Sigmoid colon (tissue), 7 donors: Measurements from ENCODE around the gene CLMP. TPM values are rescaled to one million over a fixed set of nuclear protein-coding genes. Genes with fewer than 3 reads are reported as not detected.
A peak's percentile ranks its signal among the peaks of the same experiment; 100 is the strongest.

ENCODE experiments used
- DNase-seq: peaks from one replicate; pipeline ENCODE4 v3.0.0-alpha.2; 2019
- H3K27ac ChIP-seq, 4 donors: fragments of 200-600 bp; sonication (generic); one replicate each; pipeline ENCODE4 v1.5.1; 2016 to 2019; ENCODE audit warnings: mild to moderate bottlenecking in 1 of 4
- H3K27me3 ChIP-seq, 3 donors: fragments of 200-600 bp; sonication (generic); one replicate each; pipeline ENCODE4 v1.5.1; 2019; ENCODE audit warnings: mild to moderate bottlenecking in 1 of 3
- H3K36me3 ChIP-seq, 4 donors: fragments of 200-600 bp; sonication (generic); one replicate each; pipeline ENCODE4 v1.5.1; 2016 to 2019
- H3K4me1 ChIP-seq, 4 donors: fragments of 200-600 bp; sonication (generic); one replicate each; pipeline ENCODE4 v1.5.1; 2017 to 2019
- H3K4me3 ChIP-seq, 4 donors: fragments of 200-600 bp; sonication (generic); one replicate each; pipeline ENCODE4 v1.5.1; 2017 to 2019; ENCODE audit warnings: mild to moderate bottlenecking in 2 of 4, moderate library complexity in 1 of 4
- H3K9me3 ChIP-seq, 4 donors: fragments of 200-600 bp in 3 of 4; sonication (generic) in 3 of 4; one replicate each; pipeline versions ENCODE4 v1.5.1 to v1.6.1; 2013 to 2019
- CTCF ChIP-seq, 4 experiments: fragments of 450-650 bp in 3 of 4; fragments of 200-600 bp in 1 of 4; IDR thresholded peaks; one replicate each; pipeline ENCODE4 v1.5.1; 2016 to 2019; ENCODE audit warnings: antibody characterized with exemption in 4 of 4, mild to moderate bottlenecking in 3 of 4, moderate library complexity in 2 of 4
- EP300 ChIP-seq, 4 donors: sonication (generic); formaldehyde crosslinking; IDR thresholded peaks; one replicate each; pipeline ENCODE4 v1.6.1; 2017; ENCODE audit warnings: antibody characterized with exemption in 4 of 4
- POLR2A ChIP-seq, 2 donors: fragments of 450-650 bp; IDR thresholded peaks; one replicate each; pipeline ENCODE4 v1.6.1; 2016; ENCODE audit warnings: antibody characterized with exemption in 2 of 2, mild to moderate bottlenecking in 2 of 2, moderate library complexity in 2 of 2
- POLR2AphosphoS5 ChIP-seq, 4 donors: sonication (generic); formaldehyde crosslinking; IDR thresholded peaks; one replicate each; pipeline ENCODE4 v1.6.1; 2017; ENCODE audit warnings: antibody characterized with exemption in 4 of 4
- WGBS, 2 donors: extraction: QIAGEN DNeasy Blood & Tissue Kit; methylation state at CpG; one replicate each; pipeline ENCODE4 v1.1.7; 2013; 5-methylcytosine and 5-hydroxymethylcytosine counted together
- intact Hi-C: fragments of 100-400 bp; cut with DNase I; formaldehyde crosslinking; loops from one replicate; pipeline ENCODE4 v1.15.1; 2023
- polyA plus RNA-seq, 3 donors: library from polyadenylated mRNA; stranded (reverse); fragments of 200-250 nt; gene quantifications; one replicate each; pipeline ENCODE4 v1.2.3, GENCODE V29; 2013
- total RNA-seq, 4 donors: library from RNA; depleted of rRNA; stranded (reverse); fragments of >200 nt; gene quantifications; one replicate each; pipeline ENCODE4 v1.1.0, GENCODE V29; 2016
- donor health status: healthy with polysubstance abuse.
- donor health status: Bipolar disorder and iron deficiency.
- donor health status: healthy.

Gene CLMP, protein sequence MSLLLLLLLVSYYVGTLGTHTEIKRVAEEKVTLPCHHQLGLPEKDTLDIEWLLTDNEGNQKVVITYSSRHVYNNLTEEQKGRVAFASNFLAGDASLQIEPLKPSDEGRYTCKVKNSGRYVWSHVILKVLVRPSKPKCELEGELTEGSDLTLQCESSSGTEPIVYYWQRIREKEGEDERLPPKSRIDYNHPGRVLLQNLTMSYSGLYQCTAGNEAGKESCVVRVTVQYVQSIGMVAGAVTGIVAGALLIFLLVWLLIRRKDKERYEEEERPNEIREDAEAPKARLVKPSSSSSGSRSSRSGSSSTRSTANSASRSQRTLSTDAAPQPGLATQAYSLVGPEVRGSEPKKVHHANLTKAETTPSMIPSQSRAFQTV
- total RNA-seq (100 to 1,000 TPM; 104 to 180 (median 164) TPM), polyA plus RNA-seq (10 to 100 TPM in 1 of 3 donors, 1 to 10 TPM in 2; 1.4 to 12.1 (median 9.0) TPM)

DNA sequence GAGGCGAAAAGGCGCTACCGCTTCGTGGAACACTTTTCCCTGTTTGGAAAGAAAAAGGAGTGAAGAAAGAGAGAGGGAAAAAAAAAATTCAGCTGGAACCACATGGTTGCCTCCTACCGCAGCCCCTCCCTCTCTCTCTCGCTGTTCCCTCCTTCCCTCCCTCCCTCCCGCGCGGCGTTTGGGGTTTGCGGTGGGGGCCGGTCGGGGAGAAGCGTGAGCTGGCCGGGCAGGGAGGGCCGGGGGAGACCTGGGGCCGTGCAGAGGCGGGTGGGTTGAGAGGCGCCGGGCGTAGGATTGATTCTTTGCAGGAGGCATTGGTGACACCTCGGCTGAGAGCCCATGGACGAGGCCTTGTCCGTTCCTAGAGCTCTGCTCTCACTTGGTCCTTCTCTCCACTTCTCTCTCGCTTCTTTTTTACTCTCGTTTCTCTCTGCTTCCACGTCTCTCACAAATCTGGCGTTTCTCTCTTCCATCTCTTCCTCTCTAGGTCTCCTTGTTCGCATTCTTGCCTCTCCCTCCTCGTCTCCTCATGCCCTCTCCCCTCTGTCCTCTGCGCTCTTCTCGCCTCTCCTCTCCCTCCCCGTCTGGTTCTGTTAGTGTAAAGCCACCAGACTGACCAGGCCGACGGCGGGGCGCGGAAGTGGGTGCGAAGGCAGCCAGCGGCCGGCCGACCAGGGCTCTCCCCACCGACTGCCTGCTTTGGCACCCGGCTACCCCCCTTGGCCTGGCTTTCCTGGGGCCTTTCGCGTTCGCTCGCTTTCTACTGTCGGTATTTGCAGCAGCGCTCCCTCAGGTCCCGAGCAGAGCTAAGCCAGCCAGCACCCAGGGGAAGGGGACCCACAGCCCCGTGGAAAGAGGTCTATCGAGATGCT, at the start of gene CLMP:
CLMP (minus strand) TSS at position 61 of the 872 bp plus-strand sequence. CDS start 308 bp downstream, outside the sequence.
- TF ChIP-seq POLR2A (IDR thresholded peaks at IDR 0.05) (no peak), POLR2AphosphoS5 (IDR thresholded peaks at IDR 0.05) (peak; percentile 19 to 63 (median 60))
- H3K36me3 ChIP-seq = no peaks in the 10 kb centered on the region
- intact Hi-C loops = loop anchor here (5.0 kb wide), 1 partner anchor 37 kb away; no protein-coding TSS in a partner anchor
- DNase-seq = peak; percentile 93
- H3K9me3 ChIP-seq = no peaks in the 10 kb centered on the region
- H3K4me1 ChIP-seq = peaks cover 0 to 46% (median 41%) of the 10 kb centered on the region in 4 donors
- 12 to 32% methylated on average over 53 of the region's 53 CpGs for WGBS, 2 donors
- peak within 1 kb of the TSS; percentile 52 to 72 (median 59) for H3K4me3 ChIP-seq
- H3K27me3 ChIP-seq = no peaks in the 10 kb centered on the region
- H3K27ac ChIP-seq = peak within 1 kb of the TSS; percentile 89 to 97 (median 92)

DNA sequence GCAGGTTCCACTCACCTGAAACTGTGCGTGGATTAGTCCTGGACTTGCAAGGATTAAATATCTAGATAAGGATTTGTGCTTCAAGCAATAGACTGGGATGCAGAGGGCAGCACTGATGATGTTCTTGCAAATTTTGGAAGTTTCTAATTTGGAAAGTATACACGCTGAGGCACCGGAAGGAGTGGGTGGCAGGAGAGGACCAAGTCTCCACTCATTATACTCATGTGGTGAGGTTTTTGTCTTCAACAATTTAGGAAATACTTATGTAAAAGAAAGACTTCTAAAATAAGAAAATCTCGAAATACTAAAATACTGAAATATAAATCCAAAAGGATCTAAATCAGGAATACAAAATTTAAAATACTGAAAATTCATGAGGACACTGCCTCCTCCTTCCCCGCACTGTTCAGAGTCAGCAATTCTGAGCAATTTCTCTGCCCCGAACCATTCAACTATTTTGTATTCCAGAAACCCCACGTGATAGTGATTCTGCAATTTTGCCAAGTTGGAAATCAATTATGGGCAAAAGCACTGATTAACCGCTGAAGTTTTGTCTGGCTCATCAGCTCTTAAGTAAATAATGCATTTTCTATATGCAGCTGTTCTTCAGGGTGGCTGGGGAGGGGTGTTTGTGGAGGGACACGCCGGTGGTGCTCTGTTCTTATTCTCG, 47.0 kb upstream of the CLMP start:
- H3K27ac ChIP-seq = no peak overlapping the region
- no peak for TF ChIP-seq POLR2AphosphoS5 (IDR thresholded peaks at IDR 0.05)
- no peak for TF ChIP-seq CTCF (IDR thresholded peaks at IDR 0.05)
- TF ChIP-seq EP300 (IDR thresholded peaks at IDR 0.05) = no peak
- no peak for TF ChIP-seq POLR2A (IDR thresholded peaks at IDR 0.05)
- intact Hi-C loops = no loop called here
- H3K36me3 ChIP-seq = no peaks in the 10 kb centered on the region
- H3K4me1 ChIP-seq = peaks cover 0 to 24% (median 13%) of the 10 kb centered on the region in 4 donors
- WGBS, 2 donors = 82 to 84% methylated on average over 11 of the region's 11 CpGs
- DNase-seq = no peak
- H3K4me3 ChIP-seq = no peak overlapping the region
- no peaks in the 10 kb centered on the region for H3K9me3 ChIP-seq
- no peaks in the 10 kb centered on the region for H3K27me3 ChIP-seq

GRCh38 chr11:123241294-123241693, 46.2 kb upstream of the CLMP start:
- no peaks in the 10 kb centered on the region for H3K36me3 ChIP-seq
- DNase-seq = no peak
- H3K27ac ChIP-seq = peak overlapping the region in 1 of 4 donors; percentile 11
- no peaks in the 10 kb centered on the region for H3K9me3 ChIP-seq
- H3K27me3 ChIP-seq = no peaks in the 10 kb centered on the region
- peaks cover 0 to 20% (median 10%) of the 10 kb centered on the region in 4 donors for H3K4me1 ChIP-seq
- H3K4me3 ChIP-seq = no peak overlapping the region
- TF ChIP-seq POLR2AphosphoS5 (IDR thresholded peaks at IDR 0.05) (no peak), POLR2A (IDR thresholded peaks at IDR 0.05) (no peak), EP300 (IDR thresholded peaks at IDR 0.05) (no peak), CTCF (IDR thresholded peaks at IDR 0.05) (no peak)
- 88 to 91% methylated on average over 1 of the region's 1 CpG for WGBS, 2 donors
- intact Hi-C loops = no loop called here

- no peaks in the 10 kb centered on the region for H3K9me3 ChIP-seq
- H3K27ac ChIP-seq = peak overlapping the region in 1 of 4 donors; percentile 16
- H3K4me1 ChIP-seq = peaks cover 0 to 28% (median 14%) of the 10 kb centered on the region in 4 donors
- H3K4me3 ChIP-seq = no peak overlapping the region
- DNase-seq = no peak
- TF ChIP-seq EP300 (IDR thresholded peaks at IDR 0.05) = no peak
- TF ChIP-seq CTCF (IDR thresholded peaks at IDR 0.05) = no peak
- no peak for TF ChIP-seq POLR2AphosphoS5 (IDR thresholded peaks at IDR 0.05)
- no peak for TF ChIP-seq POLR2A (IDR thresholded peaks at IDR 0.05)
- H3K36me3 ChIP-seq = no peaks in the 10 kb centered on the region
- no peaks in the 10 kb centered on the region for H3K27me3 ChIP-seq
- intact Hi-C loops = no loop called here
- WGBS, 2 donors = 95% methylated on average over 15 of the region's 15 CpGs
Observed at GRCh38 chr11:123239191-123240150, 44.4 kb upstream of the CLMP start.
